GM18873 (cell line): ENCODE results near the gene EFCC1.

ENCODE experiments used
- ATAC-seq: cut with Tn5 transposase; IDR thresholded peaks from one replicate; pipeline ENCODE4 v1.9.1; 2021; ENCODE audit warnings: mild to moderate bottlenecking, moderate library complexity, moderate number of reproducible peaks; ENCODE audit not compliant: unreplicated experiment, low FRiP score

EFCC1 gene

GRCh38 chr3:128994581-128995546 lies 6.2 kb upstream of the EFCC1 start:
- ATAC-seq = no peak

- ATAC-seq = no peak
Measured at GRCh38 chr3:128995737-128996136, 5.4 kb upstream of the EFCC1 start.

- no peak for ATAC-seq
Measured at GRCh38 chr3:128996200-128996599, 4.9 kb upstream of the EFCC1 start.

- ATAC-seq = no peak
Measured at GRCh38 chr3:128996726-128997125, 4.4 kb upstream of the EFCC1 start.

GRCh38 chr3:128997486-128998133 lies 3.5 kb upstream of the EFCC1 start:
- ATAC-seq = no peak

- no peak for ATAC-seq
Measured at GRCh38 chr3:128998561-128998960, 2.5 kb upstream of the EFCC1 start.

- no peak for ATAC-seq
Measured at GRCh38 chr3:128999102-128999501, 2.0 kb upstream of the EFCC1 start.

GRCh38 chr3:129000742-129001100 lies 383 bp upstream of the EFCC1 start:
- ATAC-seq = no peak

GRCh38 chr3:129001806-129002572 lies 885 bp downstream of the EFCC1 start:
- no peak for ATAC-seq

GRCh38 chr3:129002573-129003569 lies 1.8 kb downstream of the EFCC1 start:
- ATAC-seq = no peak

GRCh38 chr3:129003578-129004112 lies 2.5 kb downstream of the EFCC1 start:
- no peak for ATAC-seq

GRCh38 chr3:129004639-129005295 lies 3.7 kb downstream of the EFCC1 start:
- no peak for ATAC-seq

- ATAC-seq = no peak
Measured at GRCh38 chr3:129005526-129006303, 4.6 kb downstream of the EFCC1 start.

GRCh38 chr3:129006864-129007263 lies 5.8 kb downstream of the EFCC1 start:
- no peak for ATAC-seq

- no peak for ATAC-seq
Measured at GRCh38 chr3:129007792-129008191, 6.7 kb downstream of the EFCC1 start.

GRCh38 chr3:129009266-129009665 lies 8.2 kb downstream of the EFCC1 start:
- ATAC-seq = no peak

GRCh38 chr3:129010310-129010956 lies 9.3 kb downstream of the EFCC1 start:
- no peak for ATAC-seq

GRCh38 chr3:129013491-129013891 lies 12.4 kb downstream of the EFCC1 start:
- no peak for ATAC-seq
